ENCODE measurements around the gene ZNRD2.

DNA sequence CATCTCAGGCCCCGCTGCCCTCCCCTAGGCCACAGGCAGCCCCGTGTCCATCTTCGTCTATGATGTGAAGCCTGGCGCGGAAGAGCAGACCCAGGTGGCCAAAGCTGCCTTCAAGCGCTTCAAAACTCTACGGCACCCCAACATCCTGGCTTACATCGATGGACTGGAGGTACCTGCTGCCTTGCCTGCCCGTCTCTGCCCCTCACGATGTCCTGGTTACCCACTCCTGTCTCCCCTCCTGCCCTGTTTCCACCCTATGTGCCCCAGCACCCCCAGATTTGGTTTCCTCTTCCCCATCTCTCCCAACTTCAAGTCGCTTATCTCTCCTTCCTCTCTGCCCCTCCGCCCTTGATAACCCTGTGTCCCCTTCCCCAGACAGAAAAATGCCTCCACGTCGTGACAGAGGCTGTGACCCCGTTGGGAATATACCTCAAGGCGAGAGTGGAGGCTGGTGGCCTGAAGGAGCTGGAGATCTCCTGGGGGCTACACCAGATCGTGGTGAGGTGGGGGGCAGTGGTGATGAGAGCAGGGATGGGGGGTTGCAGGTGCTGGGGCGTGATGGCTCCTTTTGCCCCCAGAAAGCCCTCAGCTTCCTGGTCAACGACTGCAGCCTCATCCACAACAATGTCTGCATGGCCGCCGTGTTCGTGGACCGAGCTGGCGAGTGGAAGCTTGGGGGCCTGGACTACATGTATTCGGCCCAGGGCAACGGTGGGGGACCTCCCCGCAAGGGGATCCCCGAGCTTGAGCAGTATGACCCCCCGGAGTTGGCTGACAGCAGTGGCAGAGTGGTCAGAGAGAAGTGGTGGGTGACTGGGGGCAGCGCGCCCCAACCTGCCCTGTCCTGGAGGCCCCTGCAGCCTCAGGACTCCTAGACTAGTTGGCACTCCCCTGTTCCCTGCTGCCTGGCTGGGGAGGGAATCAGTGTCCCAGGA is 44.5 kb upstream of the ZNRD2 start:
- TF ChIP-seq, protein P1, sequence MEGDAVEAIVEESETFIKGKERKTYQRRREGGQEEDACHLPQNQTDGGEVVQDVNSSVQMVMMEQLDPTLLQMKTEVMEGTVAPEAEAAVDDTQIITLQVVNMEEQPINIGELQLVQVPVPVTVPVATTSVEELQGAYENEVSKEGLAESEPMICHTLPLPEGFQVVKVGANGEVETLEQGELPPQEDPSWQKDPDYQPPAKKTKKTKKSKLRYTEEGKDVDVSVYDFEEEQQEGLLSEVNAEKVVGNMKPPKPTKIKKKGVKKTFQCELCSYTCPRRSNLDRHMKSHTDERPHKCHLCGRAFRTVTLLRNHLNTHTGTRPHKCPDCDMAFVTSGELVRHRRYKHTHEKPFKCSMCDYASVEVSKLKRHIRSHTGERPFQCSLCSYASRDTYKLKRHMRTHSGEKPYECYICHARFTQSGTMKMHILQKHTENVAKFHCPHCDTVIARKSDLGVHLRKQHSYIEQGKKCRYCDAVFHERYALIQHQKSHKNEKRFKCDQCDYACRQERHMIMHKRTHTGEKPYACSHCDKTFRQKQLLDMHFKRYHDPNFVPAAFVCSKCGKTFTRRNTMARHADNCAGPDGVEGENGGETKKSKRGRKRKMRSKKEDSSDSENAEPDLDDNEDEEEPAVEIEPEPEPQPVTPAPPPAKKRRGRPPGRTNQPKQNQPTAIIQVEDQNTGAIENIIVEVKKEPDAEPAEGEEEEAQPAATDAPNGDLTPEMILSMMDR (IDR thresholded peaks at IDR 0.05), result no peak
- no peak for TF ChIP-seq POLR2AphosphoS5 (IDR thresholded peaks at IDR 0.05; ENCODE audit: low read depth, low read length)
- no peak for TF ChIP-seq REST (IDR thresholded peaks at IDR 0.05; ENCODE audit: insufficient read depth in 1 of 2, low read depth in 2 of 2, low read length in 1 of 2)
